GM18511 (cell line): ENCODE measurements around the gene RTN4.
"Not testable (repeated sequence)": the region's sequence is repeated elsewhere in the genome, so short reads cannot be mapped to it uniquely, and the experiment has no call there.

ENCODE experiments used
- ATAC-seq: cut with Tn5 transposase; IDR thresholded peaks from one replicate; pipeline ENCODE4 v1.9.1; 2021; ENCODE audit warnings: mild to moderate bottlenecking, moderate library complexity; ENCODE audit not compliant: unreplicated experiment

Gene RTN4

GRCh38 chr2:55073000-55073983, 23.0 kb upstream of the RTN4 start:
- no peak for ATAC-seq

DNA sequence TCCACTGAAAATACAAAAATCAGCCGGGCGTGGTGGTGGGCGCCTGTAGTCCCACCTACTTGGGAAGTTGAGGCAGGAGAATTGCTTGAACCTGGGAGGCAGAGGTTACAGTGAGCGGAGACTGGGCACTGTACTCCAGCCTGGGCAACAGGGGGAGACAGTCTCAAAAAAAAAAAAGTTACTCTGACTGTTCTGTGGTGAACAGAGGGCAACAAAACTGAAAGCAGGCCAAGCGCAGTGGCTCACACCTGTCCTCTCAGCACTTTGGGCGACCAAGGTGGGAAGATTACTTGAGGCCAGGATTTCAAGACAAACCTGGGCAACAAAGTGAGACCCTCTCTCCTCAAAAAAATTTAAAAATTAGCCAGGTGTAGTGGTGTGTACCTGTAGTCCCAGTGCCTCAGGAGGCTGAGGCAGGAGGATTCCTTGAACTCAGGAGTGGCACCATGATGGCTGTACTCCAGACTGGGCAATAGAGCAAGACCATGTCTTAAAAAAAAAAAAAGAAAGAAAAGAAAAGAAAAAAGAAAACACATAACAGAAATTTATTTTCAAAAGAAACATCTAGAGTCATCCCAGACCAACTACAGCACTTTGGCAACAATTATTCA, 13.6 kb upstream of the RTN4 start:
- ATAC-seq = peak; percentile 64

DNA sequence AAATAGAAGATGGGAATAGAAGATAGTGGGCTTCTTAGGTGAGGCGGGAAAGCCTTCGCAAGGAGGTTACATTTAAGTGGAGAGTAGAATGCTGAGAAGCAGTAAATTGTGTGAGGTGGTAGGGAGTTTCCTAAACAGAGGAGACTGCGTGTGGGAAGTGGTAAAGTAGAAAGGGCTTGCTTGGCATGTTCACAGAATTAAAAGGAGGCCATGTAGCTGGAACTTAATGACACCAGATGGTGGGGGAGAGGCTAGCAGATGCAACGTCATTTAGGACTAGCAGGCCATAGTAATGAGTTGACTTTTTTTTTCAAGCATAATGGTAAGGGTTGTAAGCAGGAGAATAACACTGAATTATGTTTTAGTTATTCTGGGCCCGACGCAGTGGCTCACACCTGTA, 13.0 kb upstream of the RTN4 start:
- ATAC-seq = no peak

GRCh38 chr2:55062754-55063153, 12.5 kb upstream of the RTN4 start:
- no peak for ATAC-seq

DNA sequence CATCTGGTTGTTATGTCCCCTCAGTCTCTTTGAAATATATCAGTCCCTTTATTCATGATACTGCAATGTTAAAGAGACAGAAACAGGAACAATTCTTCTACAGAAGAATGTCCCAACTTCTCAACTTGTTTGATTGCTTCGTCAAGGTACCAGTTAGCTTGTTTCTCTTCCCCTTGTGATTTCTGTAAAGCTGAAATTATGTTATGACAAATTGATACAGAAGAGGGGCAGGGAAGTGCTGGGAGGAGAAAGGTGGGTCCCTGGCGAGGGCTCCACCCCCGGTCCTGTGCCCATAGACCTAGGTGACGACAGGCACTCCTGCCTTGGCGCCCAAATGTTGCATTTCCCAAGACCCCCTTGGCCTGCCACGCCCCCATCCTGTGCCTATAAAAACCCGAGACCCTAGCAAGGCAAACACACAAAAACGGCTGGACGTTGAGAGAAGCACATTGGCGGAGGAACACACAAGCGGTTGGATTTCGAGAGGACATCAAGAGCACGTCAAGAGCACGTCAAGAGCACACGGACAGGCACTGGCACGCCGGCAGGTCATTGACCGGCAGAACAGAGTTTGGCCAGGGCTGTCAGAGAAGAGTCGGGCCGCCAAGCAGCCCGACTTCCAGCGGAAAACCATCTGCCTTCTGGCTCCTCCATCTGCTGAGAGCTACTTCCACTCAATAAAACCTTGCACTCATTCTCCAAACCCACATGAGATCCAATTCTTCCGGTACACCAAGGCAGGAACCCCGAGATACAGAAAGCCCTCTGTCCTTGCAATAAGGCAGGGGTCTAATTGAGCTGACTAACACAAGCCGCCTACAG, 11.5 kb upstream of the RTN4 start:
- ATAC-seq = no peak

DNA sequence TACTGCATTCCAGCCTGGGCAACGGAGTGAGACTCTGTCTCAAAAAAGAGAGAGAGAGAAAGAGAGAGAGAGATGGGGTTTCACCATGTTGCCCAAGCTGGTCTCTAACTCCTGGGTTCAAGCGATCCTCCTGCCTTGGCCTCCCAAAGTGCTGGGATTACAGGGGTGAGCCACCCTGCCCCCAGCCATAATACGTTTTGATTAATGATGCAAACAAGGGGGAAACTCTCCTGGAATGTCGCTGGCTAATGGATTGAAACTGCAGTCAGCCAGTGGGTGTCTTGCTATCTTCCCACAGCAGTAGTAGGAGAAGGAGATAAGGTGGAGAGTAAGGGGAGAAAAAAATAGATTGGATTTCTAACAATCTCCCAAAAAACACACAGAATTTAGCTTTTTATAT, 9.5 kb upstream of the RTN4 start:
- ATAC-seq = no peak

- no peak for ATAC-seq
Observed at GRCh38 chr2:55057474-55057873, 7.2 kb upstream of the RTN4 start.

GRCh38 chr2:55056024-55056521, 5.8 kb upstream of the RTN4 start:
- ATAC-seq = no peak

- ATAC-seq = peak; percentile 25
Observed at GRCh38 chr2:55054106-55054875, 4.0 kb upstream of the RTN4 start.

DNA sequence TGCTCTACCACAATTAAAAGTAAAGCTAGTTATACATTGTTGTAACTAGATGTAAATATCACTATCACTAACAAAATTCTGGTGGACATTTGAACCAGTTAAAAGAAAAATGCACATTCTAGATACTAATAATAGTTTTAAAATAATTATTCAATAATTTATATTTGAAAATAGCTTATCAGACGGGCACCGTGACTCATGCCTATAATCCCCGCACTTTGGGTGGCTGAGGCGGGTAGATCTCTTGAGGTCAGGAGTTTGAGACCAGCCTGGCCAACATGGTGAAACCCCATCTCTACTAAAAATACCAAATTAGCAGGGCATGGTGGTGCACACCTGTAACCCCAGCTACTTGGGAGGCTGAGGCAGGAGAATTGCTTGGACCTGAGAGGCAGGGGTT, 3.0 kb upstream of the RTN4 start:
- not testable (repeated sequence) for ATAC-seq

- no peak for ATAC-seq
Observed at GRCh38 chr2:55052129-55053061, 2.1 kb upstream of the RTN4 start.

DNA sequence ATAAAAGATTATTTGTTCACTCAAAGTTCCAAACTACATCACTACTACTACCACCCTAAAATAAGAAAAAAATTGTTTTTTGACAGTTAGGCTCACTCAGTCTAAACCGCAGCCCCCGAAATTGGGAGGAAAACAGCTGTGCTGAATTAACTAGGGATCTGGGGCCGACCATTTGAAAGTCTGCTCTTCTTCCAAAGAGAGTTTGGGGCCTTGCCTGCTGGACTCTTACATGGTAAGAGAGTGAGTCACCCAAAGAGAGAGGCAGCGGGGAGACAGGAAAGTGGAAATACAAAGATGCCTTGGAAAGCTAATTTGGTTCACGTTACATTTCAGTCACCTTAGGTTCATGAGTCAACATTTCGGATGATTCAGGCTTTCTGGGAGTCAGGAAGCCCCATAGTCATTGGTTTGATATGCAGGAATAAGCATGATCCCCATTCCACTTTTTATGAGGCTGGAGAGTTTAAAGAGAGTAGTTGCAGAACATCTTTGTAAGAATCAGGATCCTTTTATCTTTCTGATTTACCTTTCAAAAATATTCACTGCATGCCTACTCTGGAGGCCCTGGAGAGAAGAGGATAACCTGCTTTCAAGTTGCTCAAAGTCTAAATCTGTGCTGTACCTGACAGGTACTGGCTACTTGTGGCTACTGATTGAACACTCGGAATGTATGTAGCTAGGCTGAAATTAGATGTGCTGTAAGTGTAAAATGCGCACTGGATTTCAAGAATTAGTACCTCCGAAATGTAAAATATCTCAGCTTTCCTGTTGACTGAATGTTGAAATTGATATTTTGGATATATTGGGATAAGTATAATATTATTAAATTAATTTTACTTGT, 995 bp upstream of the RTN4 start:
- no peak for ATAC-seq

DNA sequence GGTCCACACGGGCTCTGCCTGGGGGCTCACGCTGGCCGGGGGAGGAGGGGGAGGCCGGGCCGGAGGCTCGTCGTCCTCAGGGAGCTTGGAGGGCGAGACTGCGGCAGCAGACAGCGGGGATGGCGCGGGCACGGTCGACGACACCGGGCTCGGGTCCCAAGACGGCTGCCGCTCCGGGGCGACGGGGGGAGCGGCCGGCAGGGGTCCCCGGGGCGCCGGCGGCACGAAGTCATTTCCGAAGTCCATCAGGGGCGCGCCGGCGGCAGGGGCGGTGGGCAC, 491 bp downstream of the RTN4 start:
- no peak for ATAC-seq

DNA sequence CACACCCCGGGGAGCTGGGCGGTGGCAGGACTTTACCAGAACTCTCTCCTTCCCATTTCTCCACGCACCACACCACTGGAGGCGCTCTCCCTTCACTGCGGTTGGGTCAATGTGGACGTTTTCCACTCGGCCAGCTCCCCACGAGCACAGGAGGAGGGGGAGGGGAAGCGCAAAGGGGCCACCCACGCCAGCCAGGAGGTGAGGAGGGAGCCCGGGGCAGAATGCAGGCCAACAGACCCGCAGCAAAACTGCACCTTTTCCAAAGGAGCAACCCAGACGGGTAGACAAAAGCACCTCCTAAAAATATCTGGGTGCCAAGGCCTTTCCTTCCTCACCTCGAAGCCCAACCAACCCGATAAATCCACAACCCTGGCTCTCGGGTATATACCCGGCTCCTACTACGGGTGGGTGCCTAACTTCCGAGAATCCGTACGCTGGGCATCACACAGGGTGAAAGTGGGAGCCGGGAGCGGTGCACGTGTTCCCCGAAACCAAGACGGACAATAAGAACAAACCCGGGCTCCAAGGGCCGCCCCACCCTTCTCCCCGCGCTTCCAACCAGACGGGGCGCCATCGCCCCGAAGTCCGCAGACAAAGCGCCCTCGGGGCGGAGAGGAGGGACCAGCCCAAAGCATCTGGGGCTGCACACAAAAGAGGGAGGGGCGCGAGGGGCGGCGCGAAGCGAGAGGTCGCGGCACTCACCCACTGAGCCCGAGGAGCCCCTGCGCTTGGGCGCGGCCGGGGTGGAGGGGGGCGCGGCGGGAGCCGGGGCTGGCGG, 1.0 kb downstream of the RTN4 start:
- peak; percentile 22 for ATAC-seq

DNA sequence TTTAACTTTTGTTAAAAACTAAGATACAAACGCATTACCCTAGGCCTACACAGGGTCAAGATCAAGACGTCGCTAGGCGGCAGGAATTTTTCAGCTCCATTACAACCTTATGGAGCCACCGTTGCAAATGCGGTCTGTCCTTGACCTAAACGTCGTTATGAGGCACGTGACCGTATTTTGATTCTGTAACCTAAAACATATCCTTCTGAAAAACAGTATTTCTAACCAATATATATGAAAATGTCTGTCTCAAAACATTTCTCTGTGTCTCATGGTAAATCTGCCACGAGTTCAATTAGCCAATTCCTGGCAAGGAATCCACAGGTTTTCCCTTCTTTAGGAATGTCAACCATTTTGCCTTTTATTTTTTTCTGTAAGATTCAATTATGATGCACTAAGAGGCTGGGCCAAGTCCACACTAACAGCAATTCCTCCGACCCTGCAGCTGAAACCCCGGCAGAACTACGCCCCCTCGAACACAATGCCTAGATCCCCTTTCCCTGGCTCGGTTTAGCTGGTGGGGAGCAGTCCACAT, 1.7 kb downstream of the RTN4 start:
- no peak for ATAC-seq

DNA sequence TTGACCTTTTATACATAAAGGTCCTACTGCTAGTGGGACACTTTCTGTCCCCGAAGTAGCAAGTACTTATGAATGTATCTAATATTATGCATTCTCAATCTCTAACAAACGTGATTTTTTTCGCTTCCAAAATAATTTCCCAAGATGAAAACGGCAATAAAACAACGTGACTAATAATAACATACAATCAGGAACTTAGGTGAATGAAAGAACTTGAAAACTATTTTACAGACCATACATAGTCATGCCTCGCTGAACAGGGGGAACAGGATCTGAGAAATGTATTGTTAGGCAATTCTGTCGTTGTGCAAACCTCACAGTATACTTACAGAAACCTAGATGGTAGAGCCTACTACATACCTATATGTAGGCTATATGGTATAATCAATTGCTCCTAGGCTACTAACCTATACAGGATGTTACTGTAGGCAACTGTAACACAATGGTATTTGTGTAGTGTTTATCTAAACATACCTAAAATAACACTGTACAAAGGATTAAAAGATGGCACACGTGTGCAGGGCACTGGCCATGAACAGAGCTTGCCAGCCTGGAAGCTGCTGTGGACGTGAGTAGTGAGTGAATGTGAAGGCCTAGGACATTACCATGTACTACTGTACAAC, 2.5 kb downstream of the RTN4 start:
- no peak for ATAC-seq

GRCh38 chr2:55045780-55046179, 4.5 kb downstream of the RTN4 start:
- no peak for ATAC-seq
